ENCODE measurements around the gene MYH11.

GRCh38 chr16:15737140-15737644, 119.6 kb downstream of the MYH11 start:
- TF ChIP-seq CTCF (IDR thresholded peaks at IDR 0.05; ENCODE audit: low read depth, low read length) (no peak), EZH2phosphoT487 (IDR thresholded peaks at IDR 0.05; ENCODE audit: low read depth) (no peak)
